CD4-positive, alpha-beta T cell treated with Interleukin-17A for 4 hours (primary cell): Measurements from ENCODE around the gene ISLR.

Source experiments
- DNase-seq: peaks from one replicate; pipeline ENCODE4 v3.0.0-alpha.2; 2020; ENCODE audit warnings: mixed read lengths

ISLR gene

DNA sequence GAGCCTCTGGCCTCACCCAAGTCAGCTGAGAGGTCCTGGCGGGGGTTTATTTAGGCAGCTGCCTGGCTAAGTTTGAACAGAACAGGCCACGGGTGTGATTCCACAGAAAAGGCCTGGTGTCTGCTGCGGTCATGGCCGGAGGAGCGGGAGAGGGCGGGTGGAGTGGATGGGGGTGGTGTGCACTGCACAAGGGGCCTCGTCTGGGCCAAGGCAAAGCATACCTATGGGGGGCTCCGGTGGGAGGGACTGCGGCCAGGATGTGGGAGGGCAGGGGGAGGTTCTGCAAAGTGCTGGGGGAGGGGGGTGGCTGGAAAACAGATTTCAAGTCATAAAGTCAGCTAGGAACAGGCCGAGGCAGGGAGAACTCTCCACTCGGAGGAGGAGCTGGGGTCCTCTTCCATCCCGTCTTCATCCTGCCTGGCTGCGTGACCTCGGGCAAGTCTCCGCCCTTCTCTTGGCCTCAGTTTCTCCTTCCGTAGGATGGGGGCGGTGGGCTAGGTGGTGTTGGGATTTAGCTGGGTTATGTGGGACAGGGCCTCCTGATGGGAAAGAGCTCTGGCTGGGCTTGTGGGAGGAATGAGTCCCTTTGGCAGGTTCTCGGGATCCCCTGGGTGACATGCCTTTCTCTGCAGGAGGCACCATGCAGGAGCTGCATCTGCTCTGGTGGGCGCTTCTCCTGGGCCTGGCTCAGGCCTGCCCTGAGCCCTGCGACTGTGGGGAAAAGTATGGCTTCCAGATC, 878 bp downstream of the ISLR start:
- no peak for DNase-seq

DNA sequence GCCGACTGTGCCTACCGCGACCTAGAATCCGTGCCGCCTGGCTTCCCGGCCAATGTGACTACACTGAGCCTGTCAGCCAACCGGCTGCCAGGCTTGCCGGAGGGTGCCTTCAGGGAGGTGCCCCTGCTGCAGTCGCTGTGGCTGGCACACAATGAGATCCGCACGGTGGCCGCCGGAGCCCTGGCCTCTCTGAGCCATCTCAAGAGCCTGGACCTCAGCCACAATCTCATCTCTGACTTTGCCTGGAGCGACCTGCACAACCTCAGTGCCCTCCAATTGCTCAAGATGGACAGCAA, 1.4 kb downstream of the ISLR start:
- DNase-seq: no peak

- no peak for DNase-seq
These were observed 2.0 kb downstream of the ISLR start for GRCh38 chr15:74175271-74176191.

DNA sequence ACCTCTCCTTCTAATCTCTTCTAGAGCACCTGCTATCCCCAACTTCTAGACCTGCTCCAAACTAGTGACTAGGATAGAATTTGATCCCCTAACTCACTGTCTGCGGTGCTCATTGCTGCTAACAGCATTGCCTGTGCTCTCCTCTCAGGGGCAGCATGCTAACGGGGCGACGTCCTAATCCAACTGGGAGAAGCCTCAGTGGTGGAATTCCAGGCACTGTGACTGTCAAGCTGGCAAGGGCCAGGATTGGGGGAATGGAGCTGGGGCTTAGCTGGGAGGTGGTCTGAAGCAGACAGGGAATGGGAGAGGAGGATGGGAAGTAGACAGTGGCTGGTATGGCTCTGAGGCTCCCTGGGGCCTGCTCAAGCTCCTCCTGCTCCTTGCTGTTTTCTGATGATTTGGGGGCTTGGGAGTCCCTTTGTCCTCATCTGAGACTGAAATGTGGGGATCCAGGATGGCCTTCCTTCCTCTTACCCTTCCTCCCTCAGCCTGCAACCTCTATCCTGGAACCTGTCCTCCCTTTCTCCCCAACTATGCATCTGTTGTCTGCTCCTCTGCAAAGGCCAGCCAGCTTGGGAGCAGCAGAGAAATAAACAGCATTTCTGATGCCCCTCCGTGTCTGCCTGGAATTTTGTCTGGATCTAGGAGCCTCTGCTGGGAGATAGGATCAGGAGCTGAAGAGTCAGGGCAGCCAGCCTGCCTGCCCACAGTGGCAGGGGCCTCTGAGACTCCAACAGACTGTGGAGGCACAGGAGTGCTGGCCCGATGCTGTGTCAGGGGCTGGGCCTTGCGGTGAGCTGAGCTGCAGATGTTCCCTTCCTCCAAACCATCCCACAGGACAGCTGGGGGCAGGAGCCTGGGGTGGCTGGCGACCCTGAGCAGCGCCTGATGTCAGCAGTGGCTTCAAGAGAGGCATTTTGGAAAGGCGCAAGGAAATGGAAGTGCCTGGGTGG, 3.0 kb downstream of the ISLR start:
- no peak for DNase-seq

DNA sequence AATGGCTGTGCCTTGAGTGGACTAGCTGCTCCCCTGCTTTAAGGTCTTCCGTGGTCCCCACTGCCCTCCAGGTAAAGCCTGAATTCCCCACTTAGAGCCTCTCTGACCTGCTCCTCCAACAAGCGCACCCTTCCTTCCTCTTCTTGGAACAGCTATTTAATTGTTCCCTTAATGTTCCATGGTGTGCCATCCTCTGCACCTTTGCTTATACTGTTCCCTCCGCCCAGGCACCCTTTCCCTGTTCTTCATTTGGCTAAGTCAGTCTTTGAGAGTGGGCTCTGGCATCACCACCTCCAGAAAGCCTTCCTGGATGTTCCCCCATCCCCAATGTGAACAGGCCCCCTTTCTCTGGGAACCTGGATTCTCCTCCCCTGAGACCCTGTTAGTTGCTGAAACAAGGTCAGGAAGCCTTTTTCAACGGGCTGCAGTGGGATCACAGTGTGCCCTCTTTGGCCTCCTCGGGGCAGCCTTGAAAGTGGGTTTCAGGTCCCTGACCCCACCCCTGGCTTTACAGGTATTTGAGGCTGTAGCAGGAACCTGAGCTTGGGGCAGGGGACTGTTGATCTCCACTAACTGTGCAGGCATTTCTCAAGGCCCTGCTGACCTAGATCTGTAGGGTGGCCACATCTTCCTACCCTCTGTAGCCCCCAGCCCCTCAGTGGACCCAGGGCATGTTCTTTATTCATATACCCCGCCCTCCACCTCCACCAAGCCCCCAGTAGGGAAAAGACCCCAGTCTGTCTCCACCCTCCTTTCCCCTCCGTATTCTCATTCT, 5.0 kb downstream of the ISLR start:
- DNase-seq: no peak

DNA sequence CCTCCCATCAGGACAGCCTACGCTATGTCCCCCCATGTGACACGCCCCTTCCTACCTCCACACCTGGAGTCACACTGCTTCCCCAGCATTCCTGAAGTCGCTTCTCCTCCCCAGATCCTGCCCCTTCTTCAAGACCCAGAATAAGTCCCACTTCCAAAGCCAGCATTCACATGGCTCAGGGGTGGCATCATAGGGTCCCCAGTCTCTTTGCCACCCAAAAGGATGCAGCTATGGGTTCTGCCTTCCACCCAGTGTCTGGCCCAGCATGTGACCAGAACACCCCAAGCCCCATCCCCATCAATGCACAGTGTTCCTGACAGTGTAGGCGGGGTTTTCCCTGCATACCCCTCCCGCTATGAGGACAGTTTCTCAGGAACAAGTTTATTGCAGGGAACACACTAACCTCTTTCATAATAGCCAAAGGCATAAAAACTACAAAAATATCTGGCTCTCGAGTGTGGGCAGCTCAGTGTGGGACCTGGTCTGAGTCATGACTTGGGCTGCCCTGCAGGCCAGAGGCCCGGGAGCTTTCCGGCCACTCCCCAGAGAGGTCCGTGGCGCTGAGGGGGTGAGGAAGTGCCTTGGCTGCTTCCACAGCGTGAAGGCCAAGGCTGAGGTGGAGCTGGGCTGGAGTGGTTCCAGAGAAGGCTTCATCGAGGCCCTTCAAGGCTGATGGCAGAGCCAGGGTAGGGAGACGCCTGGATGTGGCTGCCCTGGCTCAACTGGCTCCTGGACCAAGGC, 5.8 kb downstream of the ISLR start:
- no peak for DNase-seq

DNA sequence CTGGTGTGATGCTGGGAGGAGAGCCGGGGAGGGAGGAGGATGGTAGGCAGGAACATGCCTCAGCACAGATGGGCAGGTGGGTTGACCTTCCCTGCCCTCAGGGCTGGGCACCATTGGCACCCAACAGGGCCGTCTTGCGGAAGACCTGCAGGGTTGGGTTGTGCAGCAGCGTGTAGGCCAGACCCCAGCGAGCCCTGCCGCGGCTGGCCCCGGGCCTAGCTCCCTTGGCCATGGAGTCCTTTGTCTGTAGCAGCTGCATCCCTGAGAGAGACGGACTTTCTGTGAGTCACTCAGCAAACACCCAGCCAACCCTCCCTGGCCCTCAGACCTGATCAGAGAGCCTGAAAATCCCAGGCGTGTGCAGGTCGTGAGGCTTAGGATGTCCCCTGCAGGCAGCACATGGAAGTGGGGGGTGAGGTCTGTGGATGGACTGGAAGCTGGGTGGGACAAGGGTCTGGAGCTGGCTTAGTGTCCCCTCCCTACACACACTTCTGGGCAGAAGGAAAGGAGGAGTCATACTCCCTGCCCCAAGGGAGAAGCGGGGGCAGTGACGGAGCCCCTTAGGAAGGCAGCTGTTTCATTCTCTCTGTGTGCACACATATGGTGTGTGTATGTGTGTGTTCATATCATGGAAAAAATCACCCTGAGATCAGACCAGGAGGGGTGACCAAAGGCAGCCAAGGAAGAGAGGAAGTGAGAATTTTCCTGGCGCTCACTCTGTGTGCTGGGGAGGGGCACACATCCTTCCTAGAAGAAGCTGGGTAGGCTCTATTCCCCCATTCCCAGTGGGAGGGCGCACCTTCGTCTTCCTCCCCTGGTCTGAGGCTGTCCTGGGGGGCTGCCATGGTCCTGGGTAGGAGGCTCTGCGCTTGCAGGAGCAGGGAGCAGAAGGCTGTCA, 6.7 kb downstream of the ISLR start:
- DNase-seq: no peak

DNA sequence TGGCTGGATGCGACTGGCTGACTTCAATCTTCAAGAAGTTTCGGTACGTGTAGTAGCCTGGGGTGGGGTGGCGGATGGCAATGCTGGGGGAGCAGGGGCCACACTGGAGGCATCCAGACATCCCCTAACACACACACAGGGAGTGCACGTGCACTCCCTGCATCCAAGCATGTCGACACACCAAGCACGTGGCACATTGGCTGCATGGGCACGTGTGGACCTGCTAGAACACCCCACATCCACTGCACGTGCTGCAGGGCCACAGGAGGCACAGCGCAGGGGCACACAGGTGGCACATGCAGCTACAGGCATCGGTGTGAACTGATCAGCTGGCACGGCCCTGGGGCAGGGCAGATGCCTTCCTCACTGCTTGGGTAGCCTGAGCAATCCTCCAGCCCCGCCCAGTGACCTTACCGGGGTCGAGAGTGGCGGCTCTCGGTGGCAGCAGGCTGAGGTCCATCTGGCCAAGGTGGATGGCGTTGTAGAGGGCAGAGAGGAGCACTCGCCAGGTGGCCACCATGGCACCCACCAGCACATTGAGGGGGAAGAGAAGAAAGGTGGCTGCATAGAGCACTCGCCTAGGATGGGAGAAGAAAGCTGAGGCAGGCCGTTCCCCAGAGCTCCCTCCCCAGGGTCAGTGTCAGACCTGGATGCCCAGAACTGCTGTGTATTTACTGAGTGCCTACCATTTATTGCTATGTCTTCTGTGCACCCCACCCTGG, 7.5 kb downstream of the ISLR start:
- DNase-seq: no peak

DNA sequence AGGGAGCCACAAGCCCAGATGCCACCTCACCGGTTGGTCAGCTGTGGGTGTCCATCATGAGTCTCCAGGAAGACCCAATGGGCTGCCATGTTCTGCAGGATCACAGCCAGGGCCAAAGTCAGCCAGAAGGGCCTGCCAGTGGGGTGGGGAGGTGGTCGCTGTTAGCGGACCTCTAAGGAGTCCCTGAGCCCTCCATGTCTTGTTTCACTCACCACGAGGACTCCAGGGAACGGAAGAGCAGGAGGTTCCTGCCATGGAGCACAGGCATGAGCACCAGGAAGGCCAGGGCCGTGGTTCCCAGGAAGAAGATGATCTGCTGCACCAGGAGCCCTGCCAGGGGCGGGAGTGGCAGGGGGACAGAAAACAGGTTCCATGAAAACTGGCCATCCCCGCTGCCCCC, 8.6 kb downstream of the ISLR start:
- no peak for DNase-seq

GRCh38 chr15:74184582-74185091, 11.1 kb downstream of the ISLR start:
- no peak for DNase-seq

GRCh38 chr15:74185710-74186348, 12.3 kb downstream of the ISLR start:
- no peak for DNase-seq

DNA sequence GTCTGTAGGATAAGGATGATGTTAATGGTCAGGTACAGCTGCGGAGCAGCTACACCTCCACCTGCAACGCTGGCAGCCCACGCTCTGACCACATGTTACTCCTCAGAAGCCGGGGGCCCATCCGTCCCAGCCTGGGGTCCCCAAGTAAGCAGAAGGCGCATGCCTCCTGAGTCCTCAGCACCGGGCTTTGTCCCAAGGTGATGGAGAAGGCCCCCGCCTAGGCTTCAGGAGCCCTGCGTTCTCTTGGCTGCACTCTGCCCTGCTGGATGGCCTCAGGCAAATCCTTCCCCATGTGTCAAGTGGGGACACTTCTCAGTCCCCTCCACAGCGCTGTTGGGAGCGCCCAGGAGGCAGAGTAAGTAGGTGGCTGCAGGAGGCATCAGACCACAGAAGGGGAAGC, 14.7 kb downstream of the ISLR start:
- no peak for DNase-seq

GRCh38 chr15:74191798-74192197, 18.3 kb downstream of the ISLR start:
- DNase-seq: no peak

DNA sequence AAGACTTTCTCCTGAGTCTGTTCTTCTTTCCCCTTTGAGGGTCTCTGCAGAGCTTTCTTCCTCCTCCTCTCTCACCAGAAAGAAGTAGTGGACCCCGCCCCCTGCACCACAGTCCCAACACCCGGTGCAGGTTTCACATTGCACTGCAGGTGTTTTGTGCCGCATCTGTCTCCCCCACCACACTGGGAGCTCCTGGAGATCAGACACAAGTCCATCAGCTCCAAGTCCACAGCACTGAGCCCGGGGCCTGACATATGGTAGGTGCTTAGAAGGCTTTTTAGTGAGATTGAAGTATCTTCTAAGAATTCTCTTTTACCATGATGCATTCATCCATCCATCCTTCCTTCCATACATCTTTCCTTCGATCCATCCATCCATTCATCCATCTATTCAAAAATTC, 19.2 kb downstream of the ISLR start:
- DNase-seq: no peak

DNA sequence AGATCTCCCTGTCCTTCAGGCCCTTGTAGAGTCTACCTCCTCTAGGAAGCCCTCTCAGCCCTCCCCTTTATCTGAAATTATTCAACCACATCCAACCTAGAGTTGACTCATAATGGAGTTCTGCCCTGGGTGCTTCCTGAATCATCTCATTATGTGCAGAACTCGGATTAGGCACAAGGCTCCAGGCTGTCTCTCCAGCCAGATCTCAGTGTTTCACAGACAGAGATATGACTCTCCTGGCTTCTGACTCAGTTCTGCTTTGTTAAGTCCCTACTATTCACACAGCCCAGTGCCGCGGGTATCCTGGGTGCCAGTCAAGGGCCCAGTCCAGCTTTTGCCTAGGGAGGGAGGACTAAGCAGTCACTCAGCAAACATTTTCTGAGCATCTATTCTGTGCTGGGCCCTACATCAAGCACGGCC, 19.8 kb downstream of the ISLR start:
- DNase-seq: no peak

DNA sequence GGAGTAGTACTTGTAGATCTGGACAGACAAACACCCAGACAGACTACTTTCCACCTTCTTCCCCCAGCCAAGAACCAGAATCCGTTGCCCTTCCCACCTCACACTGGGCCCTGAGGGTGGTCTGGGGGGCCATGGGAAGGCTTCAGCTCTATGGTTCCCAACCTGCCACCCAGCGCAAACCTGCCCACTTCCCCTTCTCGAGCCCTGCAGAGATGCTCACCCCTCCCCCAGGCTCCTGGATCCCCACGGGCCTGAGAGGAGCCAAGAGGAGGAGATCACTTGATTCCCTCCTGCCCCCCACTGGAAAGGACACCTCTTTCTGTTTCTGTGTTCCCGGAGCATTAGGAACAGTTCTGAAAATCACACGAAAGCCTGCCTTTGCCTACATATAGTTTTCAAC, 20.4 kb downstream of the ISLR start:
- DNase-seq: no peak

DNA sequence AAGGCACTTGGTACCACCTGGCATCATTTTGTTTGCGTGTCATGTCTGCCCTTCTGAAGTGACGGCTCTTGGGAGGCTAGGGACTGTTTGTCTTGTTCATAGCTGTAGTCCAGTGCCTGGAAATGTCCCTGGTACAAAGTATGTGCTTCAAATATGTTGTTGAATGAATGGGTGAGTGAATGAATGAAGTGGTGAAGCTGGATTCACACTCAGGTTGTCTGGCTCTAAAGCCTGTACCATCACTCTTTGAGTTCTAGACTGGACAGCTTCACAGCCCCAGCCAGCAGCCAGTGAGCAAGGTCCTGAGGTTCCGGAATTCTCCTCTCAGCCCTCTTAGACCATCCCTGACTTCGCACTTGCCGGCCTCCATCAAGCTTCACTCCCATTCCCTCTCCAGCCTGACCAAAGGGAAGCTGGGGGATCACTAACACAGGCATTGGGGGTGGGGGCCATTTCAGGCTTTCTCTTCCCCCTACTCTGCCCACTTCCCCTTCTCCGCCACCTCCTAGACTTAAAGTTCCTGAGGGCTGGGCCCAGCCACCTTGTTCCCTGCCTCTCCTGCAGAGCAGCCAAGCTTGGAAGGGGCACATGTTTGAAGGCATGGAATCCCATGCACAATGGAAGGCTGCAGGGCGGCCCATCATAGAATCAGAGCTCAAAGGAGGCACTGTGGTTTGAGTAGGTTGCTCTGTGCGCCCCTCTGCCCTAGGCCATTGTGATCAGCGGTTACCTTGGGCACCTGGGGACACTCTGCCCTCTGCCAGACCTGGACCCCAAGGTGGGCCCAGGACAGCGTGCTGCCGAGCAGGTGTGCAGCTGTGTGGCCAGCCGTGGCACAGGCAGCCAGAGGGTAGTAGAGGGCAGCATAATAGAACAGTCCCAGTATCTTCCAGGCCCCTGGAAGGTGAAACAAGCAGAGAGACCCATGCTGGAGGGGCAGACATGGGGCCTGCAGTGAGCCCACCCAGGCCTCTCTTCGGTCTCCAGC, 21.4 kb downstream of the ISLR start:
- DNase-seq: no peak

- DNase-seq: no peak
These were observed 22.7 kb downstream of the ISLR start for GRCh38 chr15:74196175-74196574.
